ENCODE data around the gene WFDC6.

WFDC6 gene

DNA sequence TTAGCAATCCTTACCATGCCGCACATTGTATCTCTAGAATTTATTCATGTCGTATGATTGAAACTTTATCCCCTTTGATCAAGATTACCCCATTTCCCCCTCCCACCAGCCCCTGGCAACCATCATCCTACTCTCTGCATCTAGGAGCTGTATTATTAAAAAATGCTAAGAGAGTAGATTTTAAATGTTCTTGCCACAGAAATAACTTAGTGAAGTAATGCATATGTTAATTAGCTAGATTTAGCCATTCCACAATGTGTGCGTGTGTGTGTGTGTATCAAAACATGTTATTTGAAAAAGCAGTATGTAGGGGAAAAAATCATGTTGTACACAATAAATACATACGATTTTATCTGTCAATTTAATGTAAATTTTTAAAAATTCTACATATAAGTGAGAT lies 12.0 kb downstream of the WFDC6 start:
- Histone ChIP-seq H3K79me2 (ENCODE audit: control insufficient read depth, low read length) (no peaks in the 10 kb centered on the region), H3F3A (ENCODE audit: control insufficient read depth, insufficient read depth) (no peaks in the 10 kb centered on the region), H3K4me1 (ENCODE audit: control insufficient read depth, low read length) (peaks cover 2% of the 10 kb centered on the region), H3K9me3 (ENCODE audit: control insufficient read depth, insufficient read depth, low read length) (no peaks in the 10 kb centered on the region), H3K4me2 (ENCODE audit: low read length) (no peak overlapping the region), H3K9me2 (replicated peaks; ENCODE audit: control insufficient read depth, low read length) (no peaks in the 10 kb centered on the region), H3K27me3 (ENCODE audit: control insufficient read depth, low read length) (peaks cover 8% of the 10 kb centered on the region; the same call in 1 of the 2 replicates), H3K36me3 (ENCODE audit: control insufficient read depth, low read length) (no peaks in the 10 kb centered on the region), H4K20me1 (ENCODE audit: control insufficient read depth, insufficient read depth, low read depth, low read length) (no peaks in the 10 kb centered on the region), H3K27ac (ENCODE audit: low read depth, low read length) (no peak overlapping the region), H3K4me3 (ENCODE audit: low read length) (no peak overlapping the region)
- TF ChIP-seq EZH2phosphoT487 (IDR thresholded peaks at IDR 0.05; ENCODE audit: borderline replicate concordance, low read length), result no peak
- TF ChIP-seq, protein P1, sequence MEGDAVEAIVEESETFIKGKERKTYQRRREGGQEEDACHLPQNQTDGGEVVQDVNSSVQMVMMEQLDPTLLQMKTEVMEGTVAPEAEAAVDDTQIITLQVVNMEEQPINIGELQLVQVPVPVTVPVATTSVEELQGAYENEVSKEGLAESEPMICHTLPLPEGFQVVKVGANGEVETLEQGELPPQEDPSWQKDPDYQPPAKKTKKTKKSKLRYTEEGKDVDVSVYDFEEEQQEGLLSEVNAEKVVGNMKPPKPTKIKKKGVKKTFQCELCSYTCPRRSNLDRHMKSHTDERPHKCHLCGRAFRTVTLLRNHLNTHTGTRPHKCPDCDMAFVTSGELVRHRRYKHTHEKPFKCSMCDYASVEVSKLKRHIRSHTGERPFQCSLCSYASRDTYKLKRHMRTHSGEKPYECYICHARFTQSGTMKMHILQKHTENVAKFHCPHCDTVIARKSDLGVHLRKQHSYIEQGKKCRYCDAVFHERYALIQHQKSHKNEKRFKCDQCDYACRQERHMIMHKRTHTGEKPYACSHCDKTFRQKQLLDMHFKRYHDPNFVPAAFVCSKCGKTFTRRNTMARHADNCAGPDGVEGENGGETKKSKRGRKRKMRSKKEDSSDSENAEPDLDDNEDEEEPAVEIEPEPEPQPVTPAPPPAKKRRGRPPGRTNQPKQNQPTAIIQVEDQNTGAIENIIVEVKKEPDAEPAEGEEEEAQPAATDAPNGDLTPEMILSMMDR (IDR thresholded peaks at IDR 0.05; ENCODE audit: low read depth, low read length, poor library complexity, severe bottlenecking), result no peak

DNA sequence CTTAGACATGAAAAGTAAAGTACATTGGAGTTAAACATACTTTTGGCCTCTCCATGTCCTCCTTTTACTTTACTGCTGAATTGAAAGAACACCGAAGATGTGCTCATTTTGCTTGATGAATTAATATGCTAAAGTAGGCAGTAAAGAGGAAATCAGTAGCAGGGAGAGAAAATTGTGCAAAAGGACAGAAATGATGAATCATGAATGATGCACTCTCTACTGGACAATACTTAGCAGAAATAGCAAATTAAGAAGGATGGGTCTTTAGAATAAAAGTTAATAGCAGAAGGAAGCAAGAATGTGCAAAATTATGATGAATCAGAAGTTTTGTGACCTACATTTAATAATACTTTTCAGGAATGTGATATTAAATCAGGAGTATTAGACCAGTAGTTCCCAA lies 15.5 kb downstream of the WFDC6 start:
- Histone ChIP-seq H3K27me3 (ENCODE audit: control insufficient read depth, low read length) (peaks cover 10% of the 10 kb centered on the region; the same call in 1 of the 2 replicates), H3K27ac (ENCODE audit: low read depth, low read length) (no peak overlapping the region), H3F3A (ENCODE audit: control insufficient read depth, insufficient read depth) (no peaks in the 10 kb centered on the region), H3K36me3 (ENCODE audit: control insufficient read depth, low read length) (no peaks in the 10 kb centered on the region), H3K79me2 (ENCODE audit: control insufficient read depth, low read length) (no peaks in the 10 kb centered on the region), H3K9me3 (ENCODE audit: control insufficient read depth, insufficient read depth, low read length) (no peaks in the 10 kb centered on the region), H3K9me2 (replicated peaks; ENCODE audit: control insufficient read depth, low read length) (no peaks in the 10 kb centered on the region), H3K4me3 (ENCODE audit: low read length) (no peak overlapping the region), H3K4me1 (ENCODE audit: control insufficient read depth, low read length) (no peaks in the 10 kb centered on the region), H3K4me2 (ENCODE audit: low read length) (no peak overlapping the region), H4K20me1 (ENCODE audit: control insufficient read depth, insufficient read depth, low read depth, low read length) (no peaks in the 10 kb centered on the region)
- TF ChIP-seq EZH2phosphoT487 (IDR thresholded peaks at IDR 0.05; ENCODE audit: borderline replicate concordance, low read length), result no peak
- TF ChIP-seq, protein P1 (IDR thresholded peaks at IDR 0.05; ENCODE audit: low read depth, low read length, poor library complexity, severe bottlenecking), result no peak

DNA sequence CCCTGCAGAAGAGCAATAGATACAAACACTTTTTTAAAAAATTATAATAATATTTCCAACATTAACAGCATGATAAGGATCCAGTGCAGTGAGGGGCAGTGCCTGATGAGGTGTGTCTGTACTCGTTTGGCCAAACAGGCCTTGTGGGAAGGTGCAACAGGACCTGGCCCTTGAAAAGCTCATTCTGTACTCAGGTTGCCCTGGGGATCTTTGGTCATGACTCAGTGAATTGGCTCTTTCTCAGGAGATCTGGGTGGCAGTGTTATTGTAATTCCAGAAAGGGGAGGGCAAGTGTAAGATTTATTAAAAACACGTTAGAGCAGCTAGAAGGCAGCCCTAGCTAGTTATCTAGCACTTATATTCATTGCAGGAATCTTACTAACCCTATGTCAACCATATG lies 21.0 kb downstream of the WFDC6 start:
- no peak overlapping the region for H3K27ac ChIP-seq (ENCODE audit: low read depth, low read length)
- no peaks in the 10 kb centered on the region for H3K9me3 ChIP-seq (ENCODE audit: control insufficient read depth, insufficient read depth, low read length)
- no peak overlapping the region for H3K4me3 ChIP-seq (ENCODE audit: low read length)
- no peaks in the 10 kb centered on the region for H3F3A ChIP-seq (ENCODE audit: control insufficient read depth, insufficient read depth)
- H3K9me2 ChIP-seq (replicated peaks; ENCODE audit: control insufficient read depth, low read length), result no peaks in the 10 kb centered on the region
- no peaks in the 10 kb centered on the region for H3K4me1 ChIP-seq (ENCODE audit: control insufficient read depth, low read length)
- no peak overlapping the region for H3K4me2 ChIP-seq (ENCODE audit: low read length)
- no peaks in the 10 kb centered on the region for H3K36me3 ChIP-seq (ENCODE audit: control insufficient read depth, low read length)
- no peaks in the 10 kb centered on the region for H3K79me2 ChIP-seq (ENCODE audit: control insufficient read depth, low read length)
- H4K20me1 ChIP-seq (ENCODE audit: control insufficient read depth, insufficient read depth, low read depth, low read length), result no peaks in the 10 kb centered on the region
- TF ChIP-seq, protein P1 (IDR thresholded peaks at IDR 0.05; ENCODE audit: low read depth, low read length, poor library complexity, severe bottlenecking), result no peak
- no peak for TF ChIP-seq EZH2phosphoT487 (IDR thresholded peaks at IDR 0.05; ENCODE audit: borderline replicate concordance, low read length)
- H3K27me3 ChIP-seq (ENCODE audit: control insufficient read depth, low read length), result peaks cover 7% of the 10 kb centered on the region; the same call in 1 of the 2 replicates

Data from DOHH2 (cell line).